ENCODE results near the gene FAM168A. TPM values are rescaled to one million over a fixed set of nuclear protein-coding genes. Genes with fewer than 3 reads are reported as not detected.
"Not testable (repeated sequence)": the region's sequence is repeated elsewhere in the genome, so short reads cannot be mapped to it uniquely, and the experiment has no call there.

FAM168A gene
- polyA plus RNA-seq, 6 donors from 2014 or later = 0.04 to 4.1 (median 2.4) TPM

DNA sequence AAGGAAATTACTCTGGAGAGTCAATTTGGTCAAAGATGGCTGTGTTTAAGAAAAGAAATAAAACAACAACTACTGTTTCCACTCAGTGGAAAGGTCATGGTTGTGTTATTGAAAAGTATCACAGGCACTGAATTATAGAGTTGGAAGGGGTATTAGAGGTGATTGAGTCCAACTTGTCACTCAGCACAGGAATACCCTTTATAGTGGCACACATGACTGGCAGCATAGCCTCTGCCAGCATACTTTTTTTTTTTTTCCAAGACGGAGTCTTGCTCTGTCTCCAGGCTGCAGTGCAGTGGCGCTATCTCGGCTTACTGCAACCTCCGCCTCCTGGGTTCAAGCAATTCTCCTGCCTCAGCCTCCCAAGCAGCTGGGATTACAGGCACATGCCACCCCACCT is 161.1 kb downstream of the FAM168A start:
- not testable (repeated sequence) for ATAC-seq (ENCODE audit: low read depth in 2 of 2); H3K9me3 Mint-ChIP-seq; DNase-seq; H3K4me1 Mint-ChIP-seq; H3K27me3 Mint-ChIP-seq; H3K36me3 Mint-ChIP-seq; H3K4me3 Mint-ChIP-seq; H3K27ac Mint-ChIP-seq

DNA sequence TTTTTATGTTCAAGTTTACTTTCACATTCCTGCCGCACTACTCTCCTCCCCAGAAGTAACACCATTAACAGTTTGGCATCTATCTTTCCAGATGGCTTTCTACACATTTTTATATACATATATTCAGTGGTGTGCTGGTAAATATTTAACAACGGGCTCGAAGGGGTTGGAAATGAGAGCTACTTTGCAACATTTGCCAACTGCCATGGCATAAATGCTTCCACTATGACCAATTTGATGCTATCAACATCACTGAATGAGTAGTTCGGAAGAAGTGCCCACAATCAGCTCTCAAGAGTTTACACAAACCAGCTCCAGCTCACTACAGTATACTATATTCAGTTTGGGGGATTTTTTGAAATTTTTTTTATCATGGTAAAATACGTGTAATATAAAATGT is 166.5 kb downstream of the FAM168A start:
- Mint-ChIP-seq H3K36me3 (no peaks in the 10 kb centered on the region), H3K4me1 (peaks cover 0 to 6% (median 3%) of the 10 kb centered on the region in 3 donors), H3K27ac (no peak overlapping the region), H3K27me3 (no peaks in the 10 kb centered on the region), H3K9me3 (no peaks in the 10 kb centered on the region), H3K4me3 (no peak overlapping the region)
- no peak for DNase-seq
- no peak for ATAC-seq (ENCODE audit: low read depth in 2 of 2)

DNA sequence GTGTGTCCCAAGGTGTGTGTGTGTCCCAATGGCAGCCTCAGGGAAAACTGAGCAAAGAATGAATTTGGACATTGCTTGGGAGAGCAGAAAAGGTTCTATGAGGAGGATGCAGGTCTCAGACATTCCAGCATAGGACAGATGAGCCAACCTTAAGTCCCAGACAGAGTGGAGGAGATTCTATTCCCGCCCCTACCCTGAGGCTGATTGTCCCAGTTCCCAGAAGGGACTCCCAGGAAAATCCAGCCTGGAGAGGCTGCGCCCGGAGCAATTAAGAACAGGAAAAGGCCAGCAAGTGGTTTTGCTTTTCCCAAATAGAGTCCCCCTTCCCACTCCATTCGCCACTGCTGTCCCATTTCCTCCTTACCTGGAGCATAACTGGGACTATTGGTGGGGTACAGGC is 167.6 kb downstream of the FAM168A start:
- Mint-ChIP-seq H3K36me3 (no peaks in the 10 kb centered on the region), H3K4me3 (no peak overlapping the region), H3K9me3 (no peaks in the 10 kb centered on the region), H3K27ac (no peak overlapping the region), H3K4me1 (peaks cover 0 to 6% (median 3%) of the 10 kb centered on the region in 3 donors), H3K27me3 (no peaks in the 10 kb centered on the region)
- ATAC-seq (ENCODE audit: low read depth in 2 of 2) (no peak), DNase-seq (no peak)

DNA sequence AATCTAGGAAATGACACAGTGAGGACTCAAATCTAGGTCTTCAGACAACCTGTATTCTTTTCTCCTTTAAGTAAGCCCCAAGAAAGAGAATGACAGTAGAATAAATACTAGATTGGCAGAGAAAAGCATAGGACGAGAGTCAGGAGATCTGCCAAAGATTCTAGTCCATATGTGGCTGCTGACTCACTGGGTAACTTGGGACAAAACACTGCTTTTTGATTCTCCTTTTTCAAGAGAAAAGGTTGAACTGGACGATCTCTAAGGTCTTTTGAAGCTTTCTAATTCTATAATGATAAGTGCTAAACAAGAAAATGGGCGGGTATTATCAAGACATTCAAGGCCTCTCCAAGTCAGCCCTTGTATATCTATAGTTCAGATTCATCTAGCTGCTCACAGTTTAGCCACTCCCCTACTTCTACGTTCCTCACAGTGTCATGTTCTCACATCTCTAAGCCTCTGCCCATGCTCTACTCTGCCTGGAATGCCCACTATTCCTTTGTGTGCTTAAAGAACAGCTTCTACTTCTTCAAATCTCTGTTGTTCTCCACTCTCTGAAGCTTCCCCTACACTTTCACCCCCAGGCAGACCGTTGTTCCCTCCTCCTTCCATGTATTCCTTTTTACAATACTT is 168.7 kb downstream of the FAM168A start:
- Mint-ChIP-seq H3K4me3 (no peak overlapping the region), H3K27me3 (no peaks in the 10 kb centered on the region), H3K36me3 (no peaks in the 10 kb centered on the region), H3K4me1 (peaks cover 0 to 6% (median 5%) of the 10 kb centered on the region in 3 donors), H3K27ac (peak overlapping the region in 2 of 6 donors; percentile 14 to 90), H3K9me3 (no peaks in the 10 kb centered on the region)
- DNase-seq = no peak
- ATAC-seq (ENCODE audit: low read depth in 2 of 2) = no peak

DNA sequence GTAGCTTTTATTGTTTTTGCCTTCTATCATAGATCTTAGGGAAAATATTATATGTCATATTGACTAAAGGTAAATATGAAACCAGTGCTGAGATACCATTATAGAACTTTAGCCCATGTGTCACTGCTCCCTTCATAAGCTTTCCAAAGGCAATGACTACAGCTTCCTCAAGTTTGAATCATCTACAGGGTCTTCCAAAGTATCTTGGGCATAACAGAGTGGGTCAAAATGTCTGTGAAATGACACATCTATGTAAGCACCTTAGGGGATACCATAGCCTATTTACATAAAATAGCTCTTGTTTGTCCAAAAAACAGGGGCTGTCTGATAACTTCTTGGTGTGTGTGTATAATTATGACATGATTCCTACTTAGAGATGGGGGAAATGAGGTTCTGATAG is 169.2 kb downstream of the FAM168A start:
- no peaks in the 10 kb centered on the region for H3K27me3 Mint-ChIP-seq
- H3K36me3 Mint-ChIP-seq = no peaks in the 10 kb centered on the region
- no peaks in the 10 kb centered on the region for H3K9me3 Mint-ChIP-seq
- no peak for ATAC-seq (ENCODE audit: low read depth in 2 of 2)
- DNase-seq = no peak
- H3K4me1 Mint-ChIP-seq = peaks cover 0 to 6% (median 5%) of the 10 kb centered on the region in 3 donors
- H3K27ac Mint-ChIP-seq = peak overlapping the region in 2 of 6 donors; percentile 6 to 34
- no peak overlapping the region for H3K4me3 Mint-ChIP-seq

DNA sequence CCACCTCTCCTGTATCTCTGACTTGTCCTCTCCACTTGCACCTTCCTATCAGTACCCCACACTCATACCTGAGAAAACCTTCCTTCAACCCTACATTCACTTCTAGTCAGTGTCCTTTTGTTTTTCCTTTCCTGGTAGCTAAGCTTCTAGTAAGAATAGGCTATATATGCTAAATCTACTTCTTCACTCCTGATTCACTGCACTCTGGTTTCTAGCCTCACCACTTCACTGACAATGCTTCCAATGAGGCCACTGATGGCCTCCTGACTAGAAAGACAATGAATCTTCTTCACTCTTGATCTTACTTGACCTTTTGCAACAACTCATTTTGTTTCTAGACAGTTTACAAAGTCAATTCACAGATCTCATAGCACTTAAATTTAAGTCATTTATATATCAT is 169.7 kb downstream of the FAM168A start:
- Mint-ChIP-seq H3K27ac (peak overlapping the region in 3 of 6 donors; percentile 5 to 68 (median 20)), H3K27me3 (no peaks in the 10 kb centered on the region), H3K4me1 (peaks cover 0 to 10% (median 5%) of the 10 kb centered on the region in 3 donors), H3K9me3 (no peaks in the 10 kb centered on the region), H3K4me3 (peak overlapping the region in 1 of 8 donors; percentile 23), H3K36me3 (no peaks in the 10 kb centered on the region)
- DNase-seq = no peak
- ATAC-seq (ENCODE audit: low read depth in 2 of 2) = no peak

DNA sequence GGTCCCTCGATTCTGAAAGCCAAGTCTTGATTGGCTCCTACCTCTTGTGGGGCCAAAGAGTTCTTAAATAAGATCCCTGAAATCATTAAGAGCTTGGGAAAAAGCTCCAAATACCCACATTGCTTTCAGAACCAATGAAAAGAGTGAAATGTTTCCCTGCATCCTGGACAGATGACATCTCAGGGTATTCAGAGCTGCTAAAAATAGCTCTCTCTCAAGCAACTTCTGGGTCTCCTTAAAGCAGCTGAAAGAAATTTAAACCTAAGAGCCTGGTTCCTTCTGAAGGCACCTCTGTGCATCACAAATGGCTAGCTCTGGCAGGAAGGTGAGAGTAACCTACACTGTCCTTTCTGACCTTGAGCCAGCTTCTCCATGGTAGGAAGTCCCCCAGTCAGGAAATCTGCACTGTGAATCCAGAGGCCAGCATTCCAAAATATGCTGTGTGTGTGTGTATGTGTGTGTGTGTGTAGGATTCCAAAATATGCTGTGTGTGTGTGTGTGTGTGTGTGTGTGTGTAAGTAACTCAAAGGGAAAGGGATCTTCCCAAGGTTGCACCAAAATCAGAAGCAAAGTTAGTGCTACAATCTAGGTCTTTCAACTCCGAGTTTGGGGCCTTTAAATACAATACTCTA is 171.6 kb downstream of the FAM168A start:
- no peak overlapping the region for H3K4me3 Mint-ChIP-seq
- H3K27me3 Mint-ChIP-seq = no peaks in the 10 kb centered on the region
- no peak overlapping the region for H3K27ac Mint-ChIP-seq
- no peaks in the 10 kb centered on the region for H3K9me3 Mint-ChIP-seq
- ATAC-seq (ENCODE audit: low read depth in 2 of 2) = no peak
- no peak for DNase-seq
- peaks cover 0 to 10% (median 5%) of the 10 kb centered on the region in 3 donors for H3K4me1 Mint-ChIP-seq
- no peaks in the 10 kb centered on the region for H3K36me3 Mint-ChIP-seq

DNA sequence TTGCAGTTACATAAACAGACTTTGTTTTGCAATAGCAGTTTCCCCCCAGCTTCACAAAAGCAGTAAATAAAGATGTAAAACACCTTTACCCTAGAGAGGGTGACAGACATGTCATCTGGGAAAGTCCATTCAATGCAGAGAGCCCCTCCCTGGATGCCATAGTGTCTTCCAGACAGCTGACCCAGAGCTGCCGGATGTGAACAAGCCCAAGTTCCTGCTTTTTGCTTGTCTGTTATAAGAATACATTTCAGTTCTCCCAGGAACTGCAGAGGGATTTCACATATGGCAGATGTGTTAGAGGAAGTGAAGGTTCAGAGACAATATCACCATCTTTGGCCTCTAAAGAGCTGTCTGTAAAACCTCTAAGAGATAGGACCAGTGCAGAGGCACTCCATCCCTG is 172.8 kb downstream of the FAM168A start:
- H3K9me3 Mint-ChIP-seq = no peaks in the 10 kb centered on the region
- H3K4me3 Mint-ChIP-seq = no peak overlapping the region
- no peak overlapping the region for H3K27ac Mint-ChIP-seq
- H3K27me3 Mint-ChIP-seq = no peaks in the 10 kb centered on the region
- ATAC-seq (ENCODE audit: low read depth in 2 of 2) (no peak), DNase-seq (no peak)
- peaks cover 0 to 6% of the 10 kb centered on the region in 2 donors for H3K36me3 Mint-ChIP-seq
- H3K4me1 Mint-ChIP-seq = peaks cover 0 to 10% (median 7%) of the 10 kb centered on the region in 3 donors

DNA sequence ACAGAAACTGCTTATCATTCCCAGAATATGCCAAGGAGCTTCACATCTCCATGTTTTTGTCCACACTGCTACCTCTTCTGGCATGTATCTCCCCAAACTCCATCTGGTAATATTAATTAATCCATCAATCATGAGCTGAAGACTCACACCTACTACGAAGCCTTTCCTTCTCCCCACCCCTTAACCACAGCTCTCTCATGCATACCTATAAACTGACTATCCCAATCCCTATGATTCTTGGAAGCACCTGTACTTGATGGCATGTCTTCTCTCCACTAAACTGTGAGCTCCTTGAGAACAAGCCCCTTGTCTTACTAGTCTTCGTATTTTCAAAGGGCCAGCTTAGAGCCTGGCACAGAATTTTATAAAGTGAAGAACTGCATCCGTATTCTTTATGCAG is 174.4 kb downstream of the FAM168A start:
- H3K27ac Mint-ChIP-seq = peak overlapping the region in 3 of 6 donors; percentile 1 to 16 (median 2)
- H3K4me1 Mint-ChIP-seq = peaks cover 0 to 10% (median 7%) of the 10 kb centered on the region in 3 donors
- DNase-seq = no peak
- peaks cover 0 to 1% (median 0%) of the 10 kb centered on the region in 7 donors for H3K9me3 Mint-ChIP-seq
- no peaks in the 10 kb centered on the region for H3K27me3 Mint-ChIP-seq
- H3K4me3 Mint-ChIP-seq = no peak overlapping the region
- peaks cover under 1 to 6% of the 10 kb centered on the region in 2 donors for H3K36me3 Mint-ChIP-seq
- ATAC-seq (ENCODE audit: low read depth in 2 of 2) = no peak

DNA sequence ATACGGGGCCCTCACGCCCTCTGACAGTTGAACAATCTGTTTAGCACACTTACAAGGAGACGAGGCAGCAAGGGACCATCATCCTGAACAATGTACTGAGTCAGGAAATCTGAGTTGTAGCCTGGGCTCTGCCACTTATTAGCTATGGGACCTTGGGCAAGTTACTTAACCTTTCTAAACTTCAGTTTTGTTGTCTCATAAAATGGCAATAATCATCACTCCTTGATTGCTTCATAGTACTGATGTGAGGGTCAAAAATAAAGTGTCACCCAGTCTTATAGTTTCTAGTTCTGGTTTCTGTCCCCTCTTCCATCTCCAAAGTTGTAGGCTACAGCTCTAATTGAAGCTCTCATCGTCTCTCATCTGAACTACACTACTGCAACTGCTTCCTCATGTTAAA is 175.0 kb downstream of the FAM168A start:
- no peak overlapping the region for H3K4me3 Mint-ChIP-seq
- H3K36me3 Mint-ChIP-seq = peaks cover 7 to 12% of the 10 kb centered on the region in 2 donors
- H3K4me1 Mint-ChIP-seq = peaks cover 0 to 11% (median 7%) of the 10 kb centered on the region in 3 donors
- ATAC-seq (ENCODE audit: low read depth in 2 of 2) = no peak
- H3K9me3 Mint-ChIP-seq = peaks cover 0 to 2% (median 0%) of the 10 kb centered on the region in 7 donors
- H3K27me3 Mint-ChIP-seq = no peaks in the 10 kb centered on the region
- H3K27ac Mint-ChIP-seq = peak overlapping the region in 3 of 6 donors; percentile 0 to 16 (median 3)
- no peak for DNase-seq

DNA sequence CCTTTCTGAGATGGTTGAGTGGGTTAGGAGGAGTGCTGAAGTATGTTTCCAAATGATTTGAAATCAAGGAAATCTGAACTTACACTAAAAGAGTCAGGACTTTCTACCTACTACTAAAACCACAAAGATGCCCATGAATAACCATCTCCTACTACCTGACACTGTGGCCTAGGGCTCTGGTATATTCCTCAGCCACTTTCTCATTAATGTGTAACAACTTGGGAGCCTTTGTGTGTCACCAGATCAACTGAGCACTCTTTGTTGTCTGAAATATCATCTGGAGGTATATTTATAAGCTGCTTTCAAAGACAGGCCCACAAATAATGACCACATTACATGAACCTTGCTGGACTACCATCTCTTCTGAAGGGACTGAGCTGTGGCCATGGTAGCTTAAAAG is 177.8 kb downstream of the FAM168A start:
- Mint-ChIP-seq H3K4me1 (peaks cover 6 to 10% (median 7%) of the 10 kb centered on the region in 3 donors), H3K36me3 (peaks cover 8 to 14% of the 10 kb centered on the region in 2 donors), H3K9me3 (peaks cover 0 to 2% (median 0%) of the 10 kb centered on the region in 7 donors), H3K27ac (no peak overlapping the region), H3K4me3 (no peak overlapping the region), H3K27me3 (no peaks in the 10 kb centered on the region)
- ATAC-seq (ENCODE audit: low read depth in 2 of 2) (no peak), DNase-seq (no peak)

DNA sequence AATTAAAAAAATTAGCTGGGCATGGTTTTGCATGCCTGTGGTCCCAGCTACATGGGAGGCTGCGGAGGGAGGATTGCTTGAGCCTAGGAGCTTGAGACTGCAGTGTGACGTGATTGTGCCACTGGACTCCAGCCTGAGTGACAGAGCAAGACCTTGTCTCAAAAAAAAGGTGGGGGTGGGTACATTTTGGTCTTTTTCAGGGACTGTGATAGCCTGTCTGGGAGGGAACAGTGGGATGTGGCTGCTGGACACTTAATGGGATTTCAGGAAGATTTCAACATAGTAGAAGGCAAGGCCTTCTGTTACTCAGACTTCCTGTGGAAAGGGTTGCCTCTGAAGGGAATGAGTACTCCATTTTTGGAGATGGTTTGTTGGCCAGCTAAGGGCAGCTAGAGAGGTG is 181.1 kb downstream of the FAM168A start:
- H3K4me1 Mint-ChIP-seq = peaks cover 7 to 13% (median 8%) of the 10 kb centered on the region in 3 donors
- H3K36me3 Mint-ChIP-seq = peaks cover 8 to 14% of the 10 kb centered on the region in 2 donors
- no peak overlapping the region for H3K4me3 Mint-ChIP-seq
- peaks cover 0 to 2% (median 0%) of the 10 kb centered on the region in 7 donors for H3K9me3 Mint-ChIP-seq
- DNase-seq (no peak), ATAC-seq (ENCODE audit: low read depth in 2 of 2) (no peak)
- peak overlapping the region in 3 of 6 donors; percentile 47 to 71 (median 54) for H3K27ac Mint-ChIP-seq
- H3K27me3 Mint-ChIP-seq = no peaks in the 10 kb centered on the region

DNA sequence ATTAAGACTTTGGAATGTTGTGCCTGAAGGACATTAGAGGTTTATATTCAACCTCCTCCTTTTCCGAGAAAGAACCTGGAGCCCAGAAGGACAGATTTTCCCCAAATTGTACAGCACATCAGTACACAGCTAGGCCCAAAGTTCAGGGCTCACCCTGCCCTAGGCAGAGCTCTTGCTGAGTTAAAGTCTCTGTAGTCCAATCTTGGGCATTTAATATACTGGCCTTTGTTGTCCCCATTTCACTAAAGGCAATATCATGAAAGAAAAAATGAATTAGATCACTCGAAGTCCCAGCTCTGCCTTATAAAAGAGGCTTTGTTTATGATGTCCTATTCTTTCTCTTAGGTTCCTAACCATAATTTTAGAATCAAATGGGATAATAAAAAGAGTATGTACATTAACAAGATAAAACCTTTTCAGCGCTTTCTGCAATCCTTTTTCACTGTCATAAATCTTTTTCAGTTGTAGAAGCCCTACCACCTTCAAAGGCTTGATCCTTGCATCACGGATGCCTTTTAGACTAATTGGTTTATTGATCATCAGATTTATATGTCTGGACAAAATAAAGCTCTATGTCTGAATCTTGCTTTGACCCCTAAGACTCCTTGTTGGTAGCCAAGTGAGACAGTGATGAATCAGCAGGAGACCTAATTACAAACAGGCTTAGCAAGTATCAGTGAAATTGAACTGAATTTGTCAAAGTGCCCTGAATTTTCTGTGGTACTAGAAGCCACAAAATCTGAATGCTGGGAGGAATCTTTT is 181.9 kb downstream of the FAM168A start:
- DNase-seq = no peak
- ATAC-seq (ENCODE audit: low read depth in 2 of 2) = no peak
- Mint-ChIP-seq H3K27ac (peak overlapping the region in 3 of 6 donors; percentile 12 to 60 (median 52)), H3K36me3 (peaks cover 8 to 14% of the 10 kb centered on the region in 2 donors), H3K9me3 (peaks cover 0 to 2% (median 0%) of the 10 kb centered on the region in 7 donors), H3K27me3 (no peaks in the 10 kb centered on the region), H3K4me1 (peaks cover 7 to 12% (median 10%) of the 10 kb centered on the region in 3 donors), H3K4me3 (no peak overlapping the region)
